CD1c-positive myeloid dendritic cell (primary cell): ENCODE measurements around the gene MYL7.
A peak's percentile ranks its signal among the peaks of the same experiment; 100 is the strongest.

ENCODE experiments used
- DNase-seq: peaks from one replicate; pipeline ENCODE4 v3.0.0-alpha.2; 2016; ENCODE audit errors: extremely low spot score

Gene MYL7

GRCh38 chr7:44150466-44150832 lies 9.3 kb upstream of the MYL7 start:
- peak; percentile 21 for DNase-seq

DNA sequence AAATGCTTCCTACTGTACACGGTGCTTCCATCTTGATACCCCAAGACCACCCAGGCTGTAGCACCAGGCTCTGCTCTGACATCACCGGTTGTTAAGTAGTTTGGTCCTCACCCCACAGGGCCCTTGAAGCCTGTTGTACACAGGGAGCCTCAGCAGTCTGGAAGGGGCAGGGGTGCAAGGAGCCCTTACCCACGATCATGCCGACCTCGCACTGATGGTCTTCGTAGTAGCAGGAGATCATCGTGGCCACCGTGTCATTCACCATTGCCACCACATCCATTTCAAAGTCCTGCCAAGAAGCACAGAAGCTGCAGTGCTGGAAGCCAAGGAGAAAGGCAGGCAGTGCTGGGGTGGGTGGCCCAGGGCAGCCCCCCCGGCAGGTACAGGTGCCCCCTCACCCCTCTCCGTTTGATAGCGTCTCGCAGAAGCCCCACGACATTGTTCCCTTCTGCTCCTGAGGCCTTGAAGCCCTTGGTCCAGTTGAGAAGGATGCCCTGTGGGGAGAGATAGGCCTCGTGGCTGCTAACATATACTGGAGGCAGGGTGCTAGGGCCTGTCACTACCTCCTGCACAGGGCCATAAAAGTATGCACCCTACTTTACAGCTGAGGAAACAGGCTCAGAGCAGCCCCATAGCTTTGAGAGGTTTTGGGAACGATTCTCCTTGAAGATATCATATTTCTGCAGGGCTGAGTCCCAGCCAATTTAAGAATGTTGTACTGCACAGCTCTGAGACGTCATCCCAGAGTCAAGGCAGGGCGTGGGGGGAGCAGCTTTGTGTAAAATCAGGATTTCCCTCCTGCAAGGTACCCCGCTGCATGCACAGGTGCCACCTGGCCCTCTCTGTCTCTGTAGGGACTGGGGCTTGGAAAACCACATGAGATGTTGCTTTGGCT lies 8.7 kb upstream of the MYL7 start:
- no peak for DNase-seq

GRCh38 chr7:44148961-44149536 lies 7.9 kb upstream of the MYL7 start:
- DNase-seq = no peak

GRCh38 chr7:44148166-44148565 lies 7.0 kb upstream of the MYL7 start:
- no peak for DNase-seq

- no peak for DNase-seq
Observed at GRCh38 chr7:44147026-44147991, 6.2 kb upstream of the MYL7 start.

GRCh38 chr7:44145969-44146911 lies 5.1 kb upstream of the MYL7 start:
- DNase-seq = peak; percentile 53

DNA sequence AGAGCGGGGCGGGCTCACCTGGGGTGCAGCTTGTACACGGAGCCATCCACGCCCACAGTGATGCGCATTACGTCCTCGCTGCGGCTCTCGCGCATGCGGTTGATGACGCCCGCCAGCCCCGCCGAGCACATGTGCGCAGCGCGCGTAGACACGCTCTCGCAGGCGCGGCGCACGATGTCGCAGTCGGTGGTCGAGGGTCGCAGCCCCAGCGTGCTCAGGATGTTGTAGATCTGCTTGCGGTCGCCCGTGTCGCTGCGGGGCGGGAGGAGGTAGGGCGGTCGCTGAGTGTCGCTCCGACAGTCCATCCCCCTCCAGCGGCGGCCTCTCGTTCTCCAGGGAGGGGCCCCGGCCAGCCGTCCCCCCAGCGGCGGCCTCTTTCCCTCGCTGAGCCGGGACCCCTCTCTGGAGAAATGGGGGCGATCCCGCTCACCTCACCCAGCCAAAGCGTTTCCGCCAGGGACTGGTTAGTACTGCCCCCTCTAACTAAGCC lies 4.4 kb upstream of the MYL7 start:
- DNase-seq = peak; percentile 19

GRCh38 chr7:44144968-44145478 lies 3.9 kb upstream of the MYL7 start:
- DNase-seq = no peak

- no peak for DNase-seq
Observed at GRCh38 chr7:44144426-44144967, 3.4 kb upstream of the MYL7 start.

GRCh38 chr7:44143646-44144250 lies 2.6 kb upstream of the MYL7 start:
- DNase-seq = no peak

GRCh38 chr7:44142028-44142427 lies 896 bp upstream of the MYL7 start:
- no peak for DNase-seq

DNA sequence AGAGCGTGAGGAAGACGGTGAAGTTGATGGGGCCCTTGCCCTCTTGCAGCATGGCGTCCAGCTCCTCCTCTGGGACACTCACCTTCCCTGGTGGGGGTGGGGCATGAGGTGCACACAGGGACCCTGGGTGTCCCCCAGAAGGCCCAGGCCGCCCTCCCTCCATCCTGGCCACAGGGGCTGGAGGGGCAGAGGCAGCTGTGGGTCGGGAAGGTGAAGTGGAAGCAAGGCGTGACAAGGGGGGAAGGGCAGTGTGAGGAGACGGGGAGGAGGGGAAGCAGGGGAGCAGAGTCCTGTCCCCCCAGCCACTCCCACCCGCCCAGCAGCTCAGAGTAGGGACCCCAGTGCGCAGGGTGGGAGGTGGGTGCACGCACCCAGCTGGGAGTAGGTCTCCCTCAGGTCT lies 791 bp downstream of the MYL7 start:
- DNase-seq = no peak

DNA sequence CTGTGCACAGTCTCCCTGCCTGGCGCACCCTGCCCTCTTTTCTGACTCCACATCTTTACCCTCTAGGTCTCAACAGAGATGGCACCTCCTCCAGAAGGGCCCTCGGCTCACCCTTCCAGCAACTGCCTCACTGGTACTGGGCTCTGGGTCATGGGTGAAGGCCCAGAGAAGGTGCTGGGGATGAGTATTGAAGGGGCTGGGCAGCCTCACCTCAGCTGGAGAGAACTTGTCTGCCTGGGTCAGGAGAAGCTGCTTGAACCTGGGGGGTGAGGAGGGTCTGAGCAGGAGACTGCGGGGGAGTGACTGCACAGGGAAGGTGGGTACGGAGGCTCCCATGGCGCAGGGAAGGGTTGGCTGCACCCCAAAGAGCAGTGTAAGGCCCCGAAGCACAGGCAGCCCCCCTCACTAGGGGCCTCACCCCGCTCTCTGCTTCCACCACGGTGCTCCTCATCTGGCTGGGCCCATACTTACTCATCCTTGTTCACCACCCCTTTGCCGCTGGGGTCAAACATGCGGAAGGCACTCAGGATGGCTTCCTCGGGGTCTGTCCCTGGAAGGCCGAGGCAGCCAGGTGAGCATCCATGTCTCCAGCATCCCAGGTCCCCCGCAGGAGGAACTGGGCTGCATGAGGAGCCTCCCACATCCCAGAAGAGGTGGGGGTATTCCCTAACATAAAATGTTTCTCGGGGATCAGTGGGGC lies 1.7 kb downstream of the MYL7 start:
- DNase-seq = no peak

GRCh38 chr7:44138698-44139097 lies 2.4 kb downstream of the MYL7 start:
- no peak for DNase-seq

GRCh38 chr7:44136731-44137130 lies 4.4 kb downstream of the MYL7 start:
- DNase-seq = no peak

GRCh38 chr7:44134943-44135628 lies 6.0 kb downstream of the MYL7 start:
- DNase-seq = no peak

DNA sequence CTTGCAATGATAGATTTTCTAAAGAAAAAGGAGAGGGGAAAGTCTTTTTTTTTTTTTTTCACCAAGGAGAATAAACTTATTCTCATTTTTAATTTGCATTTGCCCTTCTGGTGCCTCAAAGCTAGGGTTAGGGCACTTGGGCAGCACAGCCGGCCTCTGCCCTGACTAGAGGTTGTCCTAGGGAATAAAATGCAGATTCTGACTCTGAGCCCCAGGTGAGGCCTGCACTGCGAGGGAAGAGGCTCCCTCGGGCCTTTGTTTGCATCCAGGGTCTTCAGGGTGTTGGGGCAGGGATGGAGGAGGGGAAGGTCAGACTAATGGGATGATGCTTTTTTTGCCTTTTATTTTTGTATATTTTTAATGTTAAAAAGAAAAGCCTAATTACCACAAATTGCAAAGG lies 7.8 kb downstream of the MYL7 start:
- DNase-seq = no peak

DNA sequence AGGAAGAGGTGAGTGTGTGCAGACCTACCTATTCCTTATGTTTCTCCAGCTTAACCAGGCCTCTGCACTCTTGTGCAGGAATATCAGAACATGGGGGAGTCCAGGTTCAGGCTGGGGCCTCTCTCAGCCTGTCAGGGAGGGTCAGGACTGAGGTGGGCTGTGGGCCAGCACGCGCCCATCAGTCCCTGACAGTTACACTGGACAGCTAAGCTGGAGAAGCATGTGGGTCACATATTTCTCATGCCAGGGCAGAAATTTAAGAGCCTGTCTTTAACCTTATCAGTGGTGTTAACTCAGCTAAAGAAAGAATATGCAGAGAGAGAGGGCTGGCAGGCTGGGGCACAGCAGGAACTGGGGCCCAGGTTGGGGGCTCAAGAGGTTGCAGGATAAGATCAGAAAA lies 9.1 kb downstream of the MYL7 start:
- no peak for DNase-seq
